ENCODE results near the gene OR2T4.

Gene OR2T4, protein sequence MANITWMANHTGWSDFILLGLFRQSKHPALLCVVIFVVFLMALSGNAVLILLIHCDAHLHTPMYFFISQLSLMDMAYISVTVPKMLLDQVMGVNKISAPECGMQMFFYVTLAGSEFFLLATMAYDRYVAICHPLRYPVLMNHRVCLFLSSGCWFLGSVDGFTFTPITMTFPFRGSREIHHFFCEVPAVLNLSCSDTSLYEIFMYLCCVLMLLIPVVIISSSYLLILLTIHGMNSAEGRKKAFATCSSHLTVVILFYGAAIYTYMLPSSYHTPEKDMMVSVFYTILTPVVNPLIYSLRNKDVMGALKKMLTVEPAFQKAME

DNA sequence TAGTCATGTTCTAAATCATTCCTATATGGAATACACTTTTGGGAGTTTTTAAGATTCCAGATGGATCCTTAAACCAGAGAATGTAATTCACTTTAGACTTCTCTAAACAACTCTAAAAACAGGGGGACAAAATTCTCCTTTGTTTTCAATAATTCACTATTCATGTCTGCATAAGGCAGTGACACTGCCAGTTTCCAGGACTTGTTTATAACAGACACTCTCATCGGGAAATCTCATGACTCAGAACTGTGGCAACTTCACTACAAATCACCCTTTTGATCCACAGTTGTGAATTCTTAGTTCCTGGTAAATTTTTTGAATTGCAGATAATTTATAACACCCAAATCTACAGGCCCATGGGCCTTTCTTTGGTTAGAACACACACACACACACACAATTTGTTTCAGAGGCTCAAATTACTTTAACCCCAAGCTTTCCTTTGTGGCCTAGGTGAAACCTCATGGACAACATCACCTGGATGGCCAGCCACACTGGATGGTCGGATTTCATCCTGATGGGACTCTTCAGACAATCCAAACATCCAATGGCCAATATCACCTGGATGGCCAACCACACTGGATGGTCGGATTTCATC is at the start of gene OR2T4:
Gene OR2T4 (plus strand): TSS at position 545 of the 595 bp plus-strand sequence. CDS start 0 bp downstream, at position 545.
- no peak for DNase-seq (ENCODE audit: low spot score)

DNA sequence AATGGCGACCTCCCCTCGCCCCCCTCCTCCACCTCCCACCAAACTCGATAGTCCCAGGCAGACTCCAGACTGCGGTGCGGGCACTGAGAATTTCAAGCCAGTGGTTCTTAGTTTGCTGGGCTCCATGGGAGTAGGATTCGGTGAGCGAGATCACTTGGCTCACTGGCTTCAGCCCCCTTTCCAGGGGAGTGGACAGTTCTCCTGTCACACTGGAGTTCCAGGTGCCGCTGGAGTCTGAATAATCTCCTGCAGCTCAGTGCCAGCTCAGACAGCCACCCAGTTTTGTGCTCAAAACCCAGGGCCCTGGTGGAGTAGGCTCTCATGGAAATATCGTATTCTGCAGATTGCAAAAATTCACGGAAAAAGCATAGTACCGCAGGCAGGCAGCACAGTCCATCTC is 44.7 kb upstream of the OR2T4 start:
- no peak for DNase-seq (ENCODE audit: low spot score)

DNA sequence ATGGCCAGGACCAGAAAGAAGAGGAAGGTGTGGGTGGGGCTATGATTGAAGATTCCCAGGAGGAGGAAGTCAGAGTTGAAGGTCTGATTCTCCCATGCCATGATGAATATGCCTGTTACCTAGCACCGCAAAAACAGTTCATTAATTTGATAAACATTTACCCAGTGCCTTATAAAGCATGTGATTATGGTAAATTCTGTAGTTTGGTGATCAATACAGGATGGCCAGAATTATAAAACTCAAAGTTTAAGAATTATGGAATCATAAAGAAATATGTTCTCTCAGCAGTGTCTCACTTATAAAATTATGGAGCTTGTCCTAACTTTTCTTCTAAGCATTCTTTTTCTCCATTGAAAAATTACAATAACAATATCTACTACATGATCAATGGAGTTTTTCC is 37.0 kb upstream of the OR2T4 start, which contains the start of gene OR2M7:
Gene OR2M7 (minus strand): TSS at position 101 of the 400 bp plus-strand sequence. CDS start 0 bp downstream, at position 101.
- no peak for DNase-seq (ENCODE audit: low spot score)

DNA sequence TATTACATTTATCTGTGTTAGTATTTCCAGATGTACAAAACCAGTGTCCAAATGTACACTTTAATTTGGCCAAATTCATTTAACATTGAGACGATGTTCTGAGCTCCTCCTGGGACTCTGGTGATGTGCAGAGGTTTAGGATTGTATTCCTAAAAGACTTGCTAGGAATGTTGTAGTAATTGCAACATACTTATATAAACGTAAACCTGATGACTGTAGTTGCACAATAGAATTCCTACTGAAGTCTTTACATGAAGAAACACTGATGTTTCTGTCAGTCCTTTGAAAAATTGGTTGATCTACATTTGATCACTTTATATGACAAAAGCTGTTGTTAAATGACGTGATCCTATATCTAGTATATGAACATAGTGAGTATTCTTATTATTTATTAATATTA is 18.0 kb upstream of the OR2T4 start:
- no peak for DNase-seq (ENCODE audit: low spot score)

DNA sequence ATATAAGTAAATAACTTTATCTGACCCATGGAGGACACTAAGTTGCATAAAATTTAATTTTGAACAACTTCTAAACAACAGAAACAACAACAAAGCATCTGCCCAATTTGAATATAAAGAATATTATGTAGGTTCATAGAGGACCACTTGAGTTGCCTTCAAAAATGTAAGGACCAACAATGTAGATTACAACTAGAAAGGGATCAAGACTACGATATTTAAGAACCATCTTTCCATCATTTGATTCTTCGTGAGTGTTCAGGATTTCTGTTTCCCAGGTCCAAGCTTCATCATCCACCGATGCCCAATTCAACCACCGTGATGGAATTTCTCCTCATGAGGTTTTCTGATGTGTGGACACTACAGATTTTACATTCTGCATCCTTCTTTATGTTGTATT is 13.0 kb upstream of the OR2T4 start, which contains the start of gene OR14C36:
Gene OR14C36 (plus strand): TSS at position 301 of the 400 bp plus-strand sequence. CDS start 0 bp downstream, at position 301.
- DNase-seq (ENCODE audit: low spot score), result no peak

DNA sequence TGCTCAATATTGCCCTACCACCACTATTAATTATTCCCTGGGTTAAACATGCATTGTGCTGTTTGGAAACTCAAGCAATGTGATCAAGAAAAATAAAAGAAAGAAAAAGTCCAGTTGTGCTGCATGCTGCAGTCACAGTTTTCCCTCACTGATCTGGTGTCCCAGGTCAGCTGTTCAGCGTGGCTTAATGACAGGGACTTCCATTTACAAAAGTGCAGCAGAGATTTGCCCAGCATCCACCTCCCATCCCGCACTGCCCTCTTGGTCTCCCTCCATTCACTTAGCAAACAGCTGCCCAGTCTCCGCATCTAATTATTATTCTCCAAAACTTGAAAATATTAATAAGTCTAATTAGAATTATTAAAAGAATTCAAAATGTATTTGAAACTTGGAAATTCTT is 2.0 kb upstream of the OR2T4 start:
- DNase-seq (ENCODE audit: low spot score), result no peak

DNA sequence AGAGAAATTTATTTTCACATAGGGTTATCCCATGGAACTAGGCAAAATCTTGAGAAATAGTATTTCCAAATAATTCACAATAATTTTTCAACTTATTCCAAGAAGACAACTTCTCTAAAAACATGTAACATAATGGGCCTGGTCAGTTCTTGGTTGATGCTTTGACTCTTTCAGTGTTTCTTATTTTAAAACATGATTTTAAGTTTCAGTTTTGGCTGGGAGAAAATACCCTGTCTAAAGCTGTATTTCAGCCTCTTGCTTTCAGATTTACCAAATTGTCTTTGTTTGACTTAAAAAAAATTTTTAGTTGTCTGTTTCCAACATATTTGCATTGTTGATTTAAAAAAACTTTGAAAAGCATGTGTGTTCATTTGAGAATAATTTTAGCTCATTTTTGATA is 5.1 kb downstream of the OR2T4 start:
- DNase-seq (ENCODE audit: low spot score), result no peak

DNA sequence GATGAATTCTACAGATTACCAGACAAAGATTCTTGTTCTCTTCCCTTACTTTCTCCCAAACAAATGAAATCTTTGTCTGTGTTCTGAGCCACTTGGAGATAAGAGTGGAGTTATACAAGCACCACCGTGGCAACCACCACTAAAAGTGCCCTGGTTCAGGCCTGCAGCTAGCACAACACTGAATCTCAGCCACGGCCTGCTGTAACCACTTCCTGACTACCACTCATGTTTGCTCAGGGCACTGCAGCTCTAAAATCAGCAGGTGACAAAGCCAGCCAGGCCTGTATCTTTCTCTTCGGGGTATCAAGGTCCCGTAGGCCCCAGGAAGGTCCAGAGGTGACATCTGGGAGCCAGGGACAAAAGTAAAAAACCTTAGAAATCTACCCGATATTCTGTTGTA is 10.9 kb downstream of the OR2T4 start:
- no peak for DNase-seq (ENCODE audit: low spot score)

DNA sequence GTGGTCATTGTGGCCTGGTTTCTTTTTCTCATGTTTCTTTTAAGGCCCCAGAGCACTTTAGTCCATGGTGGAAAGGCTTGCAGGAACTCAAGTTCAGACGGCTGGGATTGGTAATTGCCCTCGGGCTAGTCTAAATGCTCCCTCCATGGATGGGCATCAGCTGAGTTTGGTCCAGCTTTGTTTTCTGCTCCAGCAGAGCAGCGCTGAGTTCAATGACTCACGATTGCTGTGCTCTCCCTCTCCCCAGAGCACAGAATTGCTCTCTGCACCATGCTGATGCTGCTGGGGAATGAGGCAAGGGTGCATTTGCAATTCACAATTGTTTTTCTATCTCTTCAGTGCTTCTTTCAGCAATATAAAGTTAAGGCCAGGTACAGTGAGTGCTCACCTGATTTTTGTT is 12.3 kb downstream of the OR2T4 start:
- no peak for DNase-seq (ENCODE audit: low spot score)

DNA sequence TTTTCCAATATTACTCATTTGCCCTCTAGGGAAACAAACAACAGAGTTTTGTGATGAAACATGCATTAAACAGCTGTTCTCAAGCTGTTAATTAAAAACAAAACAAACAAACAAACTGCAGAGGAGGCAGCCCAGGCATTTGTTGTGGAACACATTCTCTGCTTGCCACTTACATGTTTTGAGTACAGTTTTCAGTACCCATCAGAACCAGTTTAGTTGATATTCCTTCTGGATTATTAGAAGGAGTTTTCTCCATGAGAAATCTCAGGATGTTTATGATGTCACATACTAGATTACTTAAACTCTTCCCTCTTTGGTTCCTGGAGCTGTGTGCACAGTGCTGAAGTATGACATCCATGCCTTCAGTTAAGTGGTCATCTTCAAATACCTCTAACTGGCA is 14.0 kb downstream of the OR2T4 start, which contains the start of gene OR2T6:
Gene OR2T6 (plus strand): TSS at position 301 of the 400 bp plus-strand sequence. CDS start 11,863 bp downstream, outside the sequence.
- DNase-seq (ENCODE audit: low spot score), result no peak

DNA sequence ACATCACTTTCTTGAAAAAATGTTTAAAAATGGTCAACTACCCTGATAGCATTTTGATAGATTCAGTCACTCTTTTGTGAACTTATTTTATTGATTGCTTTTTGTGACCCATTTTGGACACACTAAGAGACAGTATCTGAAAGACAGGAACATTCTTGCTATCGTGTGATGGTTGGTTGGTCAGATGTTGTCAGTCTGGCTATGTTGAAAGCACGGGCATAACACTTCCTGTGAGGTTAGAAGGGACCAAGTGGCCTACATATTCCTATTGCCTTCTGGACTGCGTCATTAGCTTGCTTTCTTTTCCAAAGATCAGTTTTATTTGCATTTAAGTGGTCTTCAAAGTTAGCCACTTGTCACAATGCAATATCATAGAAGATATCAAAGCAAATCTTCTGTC is 15.5 kb downstream of the OR2T4 start:
- no peak for DNase-seq (ENCODE audit: low spot score)

DNA sequence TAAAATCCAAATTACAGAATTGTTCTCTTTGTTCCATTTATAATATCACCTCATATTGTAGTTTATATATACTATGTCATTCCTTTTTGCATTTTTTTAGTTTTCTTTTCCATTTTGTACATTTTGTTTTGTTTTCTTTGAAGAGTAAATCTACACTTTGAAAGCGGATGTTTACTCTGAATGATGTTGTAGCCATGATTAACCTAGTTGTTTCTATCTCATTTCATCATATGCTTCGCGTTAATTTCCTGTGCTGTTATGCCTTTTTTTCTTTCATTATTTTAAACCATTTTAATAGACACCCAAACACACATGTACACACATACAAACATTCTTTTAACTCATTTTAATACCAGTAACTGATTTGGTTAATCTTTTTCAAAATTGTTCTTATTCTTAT is 19.4 kb downstream of the OR2T4 start:
- no peak for DNase-seq (ENCODE audit: low spot score)

DNA sequence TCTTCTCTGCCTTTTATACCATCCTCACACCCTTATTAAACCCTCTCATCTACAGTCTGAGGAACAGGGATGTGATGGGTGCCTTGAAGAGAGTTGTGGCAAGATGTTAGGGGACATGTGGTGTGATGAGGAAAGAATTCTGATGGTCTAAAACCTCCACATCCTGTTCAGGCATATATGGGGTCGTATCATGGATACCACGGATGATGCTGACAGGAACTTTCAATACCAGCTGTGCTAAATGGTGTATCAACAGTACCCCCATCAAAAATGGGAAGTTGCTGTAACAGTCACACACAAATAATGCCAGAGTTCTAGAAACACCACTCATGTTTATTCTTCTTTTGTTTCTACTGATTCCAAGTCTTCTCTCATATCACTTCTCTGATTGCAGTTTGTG is 27.0 kb downstream of the OR2T4 start:
- DNase-seq (ENCODE audit: low spot score), result no peak

DNA sequence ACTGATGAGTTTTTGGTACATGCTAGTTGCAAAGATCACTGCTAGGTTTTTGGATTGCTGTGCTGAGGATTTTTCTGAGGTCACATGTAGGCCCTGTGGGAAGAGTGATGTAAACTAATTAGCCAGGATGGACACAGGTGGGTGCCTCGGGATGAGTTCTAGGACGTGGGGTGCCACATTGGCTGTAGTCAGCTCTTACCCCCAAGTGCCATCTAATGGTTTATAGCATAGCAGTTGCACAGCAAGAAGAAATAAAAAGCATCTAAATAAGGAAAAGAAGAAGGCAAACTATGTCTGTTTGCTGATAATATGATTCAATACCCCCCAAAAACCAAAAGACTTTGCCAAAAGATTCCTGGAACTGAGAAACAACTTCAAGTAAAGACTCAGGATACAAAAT is 31.6 kb downstream of the OR2T4 start:
- no peak for DNase-seq (ENCODE audit: low spot score)

DNA sequence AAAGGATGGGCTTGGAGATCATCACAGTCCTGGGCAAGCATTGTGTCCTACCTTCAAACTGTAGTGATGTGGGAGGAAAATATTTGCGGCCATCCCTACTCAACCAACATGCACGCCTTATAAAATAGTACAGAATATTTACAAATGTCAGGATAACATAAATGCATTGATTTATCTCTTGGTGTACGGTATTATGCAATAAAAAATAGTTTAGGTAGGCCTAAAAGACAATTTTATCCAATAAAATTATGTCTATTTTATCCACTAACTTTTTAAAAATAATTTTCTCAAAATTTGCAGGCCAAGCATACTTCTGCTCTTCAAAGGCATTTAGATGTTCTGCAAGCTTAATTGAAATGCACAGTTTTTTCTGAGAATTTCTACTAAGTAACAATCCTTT is 41.3 kb downstream of the OR2T4 start, which contains the start of gene OR2T1:
Gene OR2T1 (plus strand): TSS at position 301 of the 400 bp plus-strand sequence. CDS start 3,100 bp downstream, outside the sequence.
- DNase-seq (ENCODE audit: low spot score), result no peak

DNA sequence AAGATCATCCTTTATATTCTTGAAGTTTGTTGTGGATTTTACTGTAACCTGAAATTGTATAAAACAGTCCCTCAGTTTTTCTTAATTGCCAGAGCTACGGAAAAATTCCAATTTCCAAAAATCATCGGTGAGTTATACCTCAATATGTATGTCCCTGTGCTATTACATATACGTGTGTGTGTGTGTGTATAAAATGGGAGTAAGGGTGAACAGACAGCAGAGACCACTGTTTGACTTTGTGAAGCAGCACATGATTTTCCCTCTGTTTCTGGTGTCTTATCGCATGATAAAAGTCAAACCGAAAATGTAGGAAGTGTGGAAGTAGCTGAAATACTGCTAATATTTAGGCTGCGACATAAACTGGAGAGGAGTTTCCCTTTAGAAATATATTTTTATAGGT is 42.6 kb downstream of the OR2T4 start:
- peak; percentile 18 for DNase-seq (ENCODE audit: low spot score)

DNA sequence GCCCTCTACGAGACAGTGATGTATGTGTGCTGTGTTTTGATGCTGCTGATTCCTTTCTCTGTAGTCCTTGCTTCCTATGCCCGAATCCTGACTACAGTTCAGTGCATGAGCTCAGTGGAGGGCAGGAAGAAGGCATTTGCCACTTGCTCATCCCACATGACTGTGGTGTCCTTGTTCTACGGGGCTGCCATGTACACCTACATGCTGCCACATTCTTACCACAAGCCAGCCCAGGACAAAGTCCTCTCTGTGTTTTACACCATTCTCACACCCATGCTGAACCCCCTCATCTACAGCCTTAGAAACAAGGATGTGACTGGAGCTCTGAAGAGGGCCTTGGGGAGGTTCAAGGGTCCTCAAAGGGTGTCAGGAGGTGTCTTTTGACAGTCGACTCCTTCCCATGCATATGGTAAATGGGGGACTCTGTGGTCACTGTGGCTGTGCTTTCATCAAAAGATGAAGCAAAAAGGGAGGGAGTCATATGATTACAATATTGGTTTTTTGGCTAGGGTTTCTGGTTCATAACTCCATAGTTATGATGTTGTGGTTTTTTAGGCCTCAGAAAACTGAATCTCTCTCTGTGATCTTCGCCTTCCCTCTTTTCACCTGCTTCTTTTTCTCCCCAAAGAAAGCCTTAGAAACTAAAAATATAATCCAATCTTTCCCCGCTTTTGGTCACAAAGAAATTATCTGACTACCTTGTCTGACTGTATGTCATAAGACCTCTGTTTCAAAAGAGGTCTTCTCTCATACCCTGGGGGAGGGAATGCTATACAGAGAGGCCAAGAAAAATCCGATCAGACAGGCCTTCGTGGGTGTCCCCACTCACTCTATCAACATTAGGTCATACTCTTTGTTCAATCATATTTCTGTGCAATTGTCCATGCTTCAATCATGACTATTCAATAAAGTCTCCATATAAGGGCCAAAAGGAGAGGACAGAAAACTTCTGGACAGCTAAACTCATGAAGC is 45.5 kb downstream of the OR2T4 start:
- no peak for DNase-seq (ENCODE audit: low spot score)

Measured in RKO (cell line).